ENCODE results near the gene CREB3L2.

DNA sequence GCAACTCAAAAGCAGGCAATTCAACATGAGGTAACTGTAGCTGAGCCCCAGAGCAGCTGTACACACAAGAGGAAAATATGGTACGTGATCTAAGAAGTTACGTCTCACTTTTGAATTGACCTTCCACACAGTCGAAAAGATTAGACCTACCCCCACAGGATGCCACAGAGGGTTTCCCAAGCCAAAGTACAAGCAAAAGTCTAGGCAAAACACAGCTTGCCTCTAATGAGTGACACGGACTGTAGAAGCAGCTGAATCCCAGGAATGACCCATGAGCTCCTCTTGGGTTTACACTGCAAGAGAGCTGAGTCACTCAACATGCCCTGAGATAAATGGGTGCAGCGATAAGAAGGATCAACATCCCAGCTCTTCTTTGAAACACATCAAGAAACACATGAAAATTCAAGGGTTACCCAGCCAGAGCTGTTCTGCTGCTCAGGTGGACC is 9.8 kb downstream of the CREB3L2 start:
- TF ChIP-seq, protein P1, sequence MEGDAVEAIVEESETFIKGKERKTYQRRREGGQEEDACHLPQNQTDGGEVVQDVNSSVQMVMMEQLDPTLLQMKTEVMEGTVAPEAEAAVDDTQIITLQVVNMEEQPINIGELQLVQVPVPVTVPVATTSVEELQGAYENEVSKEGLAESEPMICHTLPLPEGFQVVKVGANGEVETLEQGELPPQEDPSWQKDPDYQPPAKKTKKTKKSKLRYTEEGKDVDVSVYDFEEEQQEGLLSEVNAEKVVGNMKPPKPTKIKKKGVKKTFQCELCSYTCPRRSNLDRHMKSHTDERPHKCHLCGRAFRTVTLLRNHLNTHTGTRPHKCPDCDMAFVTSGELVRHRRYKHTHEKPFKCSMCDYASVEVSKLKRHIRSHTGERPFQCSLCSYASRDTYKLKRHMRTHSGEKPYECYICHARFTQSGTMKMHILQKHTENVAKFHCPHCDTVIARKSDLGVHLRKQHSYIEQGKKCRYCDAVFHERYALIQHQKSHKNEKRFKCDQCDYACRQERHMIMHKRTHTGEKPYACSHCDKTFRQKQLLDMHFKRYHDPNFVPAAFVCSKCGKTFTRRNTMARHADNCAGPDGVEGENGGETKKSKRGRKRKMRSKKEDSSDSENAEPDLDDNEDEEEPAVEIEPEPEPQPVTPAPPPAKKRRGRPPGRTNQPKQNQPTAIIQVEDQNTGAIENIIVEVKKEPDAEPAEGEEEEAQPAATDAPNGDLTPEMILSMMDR (conservative IDR thresholded peaks at IDR 0.05) = no peak
- no peak for TF ChIP-seq ZFX (IDR thresholded peaks at IDR 0.05)
